DOHH2 (cell line): ENCODE measurements around the gene SREBF1.

Experiments
- H3F3A ChIP-seq: fragments of 200-600 bp; sonication (generic), shearing (Covaris generic); 2 replicates; pipeline ENCODE4 v1.6.0; 2016; ENCODE audit warnings: antibody characterized with exemption, mild to moderate bottlenecking; ENCODE audit not compliant: control insufficient read depth, insufficient read depth
- H3K27ac ChIP-seq: fragments of 200-600 bp; sonication (generic); 2 replicates; pipeline ENCODE4 v1.5.1; 2014; ENCODE audit warnings: low read depth, mild to moderate bottlenecking, low read length, moderate library complexity
- H3K27me3 ChIP-seq: fragments of 200-600 bp; sonication (generic); 2 replicates; pipeline ENCODE4 v1.6.1; 2014; ENCODE audit warnings: mild to moderate bottlenecking, low read length, mixed read lengths; ENCODE audit not compliant: control insufficient read depth
- H3K36me3 ChIP-seq: fragments of 200-600 bp; sonication (generic); 2 replicates; pipeline ENCODE4 v1.6.1; 2014; ENCODE audit warnings: mild to moderate bottlenecking, low read length, moderate library complexity, mixed read lengths; ENCODE audit not compliant: control insufficient read depth
- H3K4me1 ChIP-seq: fragments of 200-600 bp; sonication (generic); 2 replicates; pipeline ENCODE4 v1.6.1; 2014; ENCODE audit warnings: mild to moderate bottlenecking, low read length, mixed read lengths; ENCODE audit not compliant: control insufficient read depth
- H3K4me2 ChIP-seq: fragments of 200-600 bp; sonication (generic); 2 replicates; pipeline ENCODE4 v1.6.0; 2014; ENCODE audit warnings: mild to moderate bottlenecking, low read length, moderate library complexity
- H3K4me3 ChIP-seq: fragments of 200-600 bp; sonication (generic); 2 replicates; pipeline ENCODE4 v1.5.1; 2014; ENCODE audit warnings: mild to moderate bottlenecking, low read length, mixed read lengths
- H3K79me2 ChIP-seq: fragments of 200-600 bp; sonication (generic); 2 replicates; pipeline ENCODE4 v1.6.1; 2014; ENCODE audit warnings: mild to moderate bottlenecking, low read length, mixed read lengths; ENCODE audit not compliant: control insufficient read depth
- H3K9me2 ChIP-seq: fragments of 200-600 bp; sonication (generic); replicated peaks from 2 replicates; pipeline ENCODE4 v1.6.1; 2014; ENCODE audit warnings: mild to moderate bottlenecking, low read length, mixed read lengths; ENCODE audit not compliant: control insufficient read depth
- H3K9me3 ChIP-seq: fragments of 200-600 bp; sonication (generic); 2 replicates; pipeline ENCODE4 v1.6.1; 2014; ENCODE audit warnings: antibody characterized with exemption, low read length, mixed read lengths; ENCODE audit not compliant: control insufficient read depth, insufficient read depth
- H4K20me1 ChIP-seq: fragments of 200-600 bp; sonication (generic); 2 replicates; pipeline ENCODE4 v1.6.0; 2014; ENCODE audit warnings: low read depth, mild to moderate bottlenecking, antibody characterized with exemption, low read length, moderate library complexity; ENCODE audit not compliant: control insufficient read depth, insufficient read depth
- EZH2phosphoT487 ChIP-seq: fragments of 200-600 bp; sonication (generic); IDR thresholded peaks from 2 replicates; pipeline ENCODE4 v1.6.1; 2017; ENCODE audit warnings: borderline replicate concordance, mild to moderate bottlenecking, antibody characterized with exemption, low read length, moderate library complexity, mixed read lengths
- TF ChIP-seq, protein P1 (sequence below): fragments of 200-600 bp; sonication (generic); IDR thresholded peaks from one replicate; pipeline ENCODE4 v1.5.1; 2014; ENCODE audit warnings: antibody characterized with exemption, mild to moderate bottlenecking, low read depth, low read length; ENCODE audit not compliant: poor library complexity, severe bottlenecking

The SREBF1 gene

DNA sequence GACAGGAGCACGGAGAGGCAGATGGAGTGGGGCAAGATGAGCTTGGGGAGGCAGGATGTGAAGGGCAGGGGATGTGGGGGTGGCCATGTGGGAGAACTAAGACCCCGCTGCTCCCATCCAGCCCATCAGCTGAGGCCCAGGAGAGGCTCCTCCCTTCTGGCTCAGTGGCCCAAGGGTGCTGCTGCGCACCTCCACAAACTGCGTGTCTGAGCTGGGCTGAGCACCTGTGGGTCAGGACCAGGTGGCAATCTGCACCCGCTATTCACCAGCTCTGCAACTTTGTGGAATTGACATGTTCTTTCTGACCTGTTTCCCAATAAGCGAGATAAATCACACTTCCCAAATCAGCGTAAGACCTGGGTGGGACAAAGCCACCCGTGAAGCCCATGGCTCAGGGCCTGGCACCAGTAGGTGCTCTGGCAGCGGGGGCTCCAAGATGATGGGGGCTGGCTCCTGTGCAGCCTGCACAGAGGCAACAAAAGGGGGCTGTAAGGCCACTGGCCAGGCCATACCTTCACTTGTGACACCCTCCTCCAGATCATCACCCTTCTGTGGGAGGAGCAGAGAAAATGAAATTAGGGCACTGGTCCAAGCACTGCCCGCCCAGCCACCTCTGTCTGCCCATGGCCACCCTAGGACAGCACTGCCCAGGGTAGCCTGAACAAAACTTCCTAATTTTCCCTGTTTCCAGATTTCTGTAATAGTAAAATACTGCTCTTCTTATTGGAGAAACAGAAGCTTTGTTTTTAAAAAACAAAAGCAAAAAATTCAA lies 11.7 kb upstream of the SREBF1 start:
- Histone ChIP-seq H3K36me3 (no peaks in the 10 kb centered on the region), H4K20me1 (no peaks in the 10 kb centered on the region), H3K27me3 (no peaks in the 10 kb centered on the region), H3K79me2 (no peaks in the 10 kb centered on the region), H3K4me2 (no peak overlapping the region), H3F3A (no peaks in the 10 kb centered on the region), H3K4me3 (no peak overlapping the region), H3K4me1 (peaks cover 20% of the 10 kb centered on the region), H3K27ac (no peak overlapping the region), H3K9me2 (no peaks in the 10 kb centered on the region), H3K9me3 (no peaks in the 10 kb centered on the region)
- TF ChIP-seq, protein P1, sequence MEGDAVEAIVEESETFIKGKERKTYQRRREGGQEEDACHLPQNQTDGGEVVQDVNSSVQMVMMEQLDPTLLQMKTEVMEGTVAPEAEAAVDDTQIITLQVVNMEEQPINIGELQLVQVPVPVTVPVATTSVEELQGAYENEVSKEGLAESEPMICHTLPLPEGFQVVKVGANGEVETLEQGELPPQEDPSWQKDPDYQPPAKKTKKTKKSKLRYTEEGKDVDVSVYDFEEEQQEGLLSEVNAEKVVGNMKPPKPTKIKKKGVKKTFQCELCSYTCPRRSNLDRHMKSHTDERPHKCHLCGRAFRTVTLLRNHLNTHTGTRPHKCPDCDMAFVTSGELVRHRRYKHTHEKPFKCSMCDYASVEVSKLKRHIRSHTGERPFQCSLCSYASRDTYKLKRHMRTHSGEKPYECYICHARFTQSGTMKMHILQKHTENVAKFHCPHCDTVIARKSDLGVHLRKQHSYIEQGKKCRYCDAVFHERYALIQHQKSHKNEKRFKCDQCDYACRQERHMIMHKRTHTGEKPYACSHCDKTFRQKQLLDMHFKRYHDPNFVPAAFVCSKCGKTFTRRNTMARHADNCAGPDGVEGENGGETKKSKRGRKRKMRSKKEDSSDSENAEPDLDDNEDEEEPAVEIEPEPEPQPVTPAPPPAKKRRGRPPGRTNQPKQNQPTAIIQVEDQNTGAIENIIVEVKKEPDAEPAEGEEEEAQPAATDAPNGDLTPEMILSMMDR, result no peak
- TF ChIP-seq EZH2phosphoT487, result no peak

DNA sequence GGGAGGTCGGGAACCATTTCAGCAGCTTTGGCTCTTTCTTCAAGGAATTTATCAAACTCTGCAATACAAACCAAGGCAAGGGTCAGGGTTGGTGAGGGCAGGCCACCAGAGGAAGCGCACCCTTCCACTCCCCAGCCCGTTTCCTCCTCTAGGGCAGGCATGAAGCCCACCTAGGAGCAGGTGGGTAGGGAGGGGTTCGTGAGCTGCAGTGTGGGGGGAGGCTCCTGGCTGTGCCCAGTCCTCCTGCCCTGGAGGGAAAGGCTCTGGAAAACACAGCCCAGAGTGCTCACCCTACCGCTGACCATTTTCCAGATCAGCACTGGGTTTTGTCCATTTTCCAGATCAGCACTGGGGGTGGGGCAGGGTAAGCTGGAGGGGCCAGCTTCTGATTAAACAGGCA lies 10.9 kb upstream of the SREBF1 start:
- Histone ChIP-seq H3K27me3 (no peaks in the 10 kb centered on the region), H3K79me2 (no peaks in the 10 kb centered on the region), H3K4me1 (peaks cover 20% of the 10 kb centered on the region), H3K4me3 (no peak overlapping the region), H3K4me2 (no peak overlapping the region), H4K20me1 (no peaks in the 10 kb centered on the region), H3K36me3 (no peaks in the 10 kb centered on the region), H3K9me2 (no peaks in the 10 kb centered on the region), H3F3A (no peaks in the 10 kb centered on the region), H3K27ac (no peak overlapping the region), H3K9me3 (no peaks in the 10 kb centered on the region)
- TF ChIP-seq, protein P1, result no peak
- TF ChIP-seq EZH2phosphoT487, result no peak

DNA sequence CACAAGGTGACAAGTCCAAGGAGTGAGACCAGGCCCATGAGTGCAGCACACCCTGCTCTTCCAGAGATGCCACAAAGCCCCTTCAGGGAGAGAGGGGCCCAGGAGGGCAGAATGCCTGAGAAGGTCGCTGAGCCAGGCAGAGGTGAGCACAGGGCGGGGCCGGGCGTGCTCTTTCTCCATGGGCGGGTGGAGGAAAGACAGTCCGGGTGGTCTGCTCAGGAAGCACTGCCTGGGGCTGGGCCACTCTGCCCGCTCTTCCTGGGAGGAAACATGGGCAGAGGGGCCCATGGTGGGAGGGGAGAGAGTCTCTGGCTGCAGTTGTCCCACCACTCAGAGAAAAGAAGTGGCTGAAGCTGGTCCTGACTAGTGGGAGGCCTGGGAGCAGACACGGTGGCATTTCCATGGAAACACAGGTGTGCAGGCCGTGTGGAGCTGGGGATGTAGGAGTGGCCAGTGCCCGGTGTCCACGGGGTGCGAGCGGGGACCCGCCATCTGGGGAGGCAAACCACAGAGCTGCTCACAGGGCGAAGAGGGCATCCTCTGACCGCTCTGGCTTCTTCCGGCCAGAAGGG lies 10.4 kb upstream of the SREBF1 start:
- Histone ChIP-seq H3K9me3 (no peaks in the 10 kb centered on the region), H3K27ac (no peak overlapping the region), H3F3A (no peaks in the 10 kb centered on the region), H3K4me2 (no peak overlapping the region), H4K20me1 (no peaks in the 10 kb centered on the region), H3K36me3 (no peaks in the 10 kb centered on the region), H3K79me2 (no peaks in the 10 kb centered on the region), H3K4me3 (no peak overlapping the region), H3K27me3 (no peaks in the 10 kb centered on the region), H3K9me2 (no peaks in the 10 kb centered on the region), H3K4me1 (peaks cover 20% of the 10 kb centered on the region)
- TF ChIP-seq, protein P1, result no peak
- no peak for TF ChIP-seq EZH2phosphoT487
